Right forelimb (tissue), 1 donor: ENCODE data around the gene HSPB6.
A peak's percentile ranks its signal among the peaks of the same experiment; 100 is the strongest.
"Not testable (repeated sequence)": the region's sequence is repeated elsewhere in the genome, so short reads cannot be mapped to it uniquely, and the experiment has no call there.

ENCODE experiments used
- DNase-seq: peaks from one replicate; pipeline ENCODE4 v3.0.0-alpha.2; 2018

Gene HSPB6

GRCh38 chr19:35729021-35729420 is 27.8 kb downstream of the HSPB6 start:
- DNase-seq, result no peak

GRCh38 chr19:35727956-35728706 is 28.7 kb downstream of the HSPB6 start:
- DNase-seq, result no peak

- no peak for DNase-seq
Measured at GRCh38 chr19:35727053-35727955, 29.5 kb downstream of the HSPB6 start.

GRCh38 chr19:35725216-35725861 is 31.5 kb downstream of the HSPB6 start:
- no peak for DNase-seq

GRCh38 chr19:35724560-35724959 is 32.3 kb downstream of the HSPB6 start:
- DNase-seq, result no peak

GRCh38 chr19:35724132-35724531 is 32.7 kb downstream of the HSPB6 start:
- DNase-seq, result not testable (repeated sequence)

GRCh38 chr19:35723671-35724070 is 33.2 kb downstream of the HSPB6 start:
- no peak for DNase-seq

- no peak for DNase-seq
Measured at GRCh38 chr19:35722897-35723296, 33.9 kb downstream of the HSPB6 start.

GRCh38 chr19:35722461-35722860 is 34.4 kb downstream of the HSPB6 start:
- no peak for DNase-seq

- DNase-seq, result no peak
Measured at GRCh38 chr19:35721374-35721773, 35.5 kb downstream of the HSPB6 start.

- DNase-seq, result no peak
Measured at GRCh38 chr19:35720648-35721047, 36.2 kb downstream of the HSPB6 start.

GRCh38 chr19:35720163-35720524 is 36.7 kb downstream of the HSPB6 start:
- DNase-seq, result no peak

GRCh38 chr19:35719402-35720162 is 37.2 kb downstream of the HSPB6 start:
- peak; percentile 38 for DNase-seq

GRCh38 chr19:35718345-35719041 is 38.3 kb downstream of the HSPB6 start:
- DNase-seq, result peak; percentile 61

- DNase-seq, result peak; percentile 97
Measured at GRCh38 chr19:35717665-35718344, 39.0 kb downstream of the HSPB6 start, which contains the start of gene KMT2B. Gene KMT2B, plus strand, starts transcription at chr19:35718003. Its CDS starts 16 bp downstream, at chr19:35718019.

GRCh38 chr19:35716801-35717664 is 39.8 kb downstream of the HSPB6 start:
- peak; percentile 90 for DNase-seq

- DNase-seq, result peak; percentile 78
Measured at GRCh38 chr19:35715981-35716800, 40.6 kb downstream of the HSPB6 start.

GRCh38 chr19:35715355-35715809 is 41.4 kb downstream of the HSPB6 start:
- no peak for DNase-seq
